ENCODE measurements around the gene RHBDD3. TPM values are rescaled to one million over a fixed set of nuclear protein-coding genes. Genes with fewer than 3 reads are reported as not detected.

Gene RHBDD3
- total RNA-seq, 1 donor from 2014 or later = 29.7 TPM

DNA sequence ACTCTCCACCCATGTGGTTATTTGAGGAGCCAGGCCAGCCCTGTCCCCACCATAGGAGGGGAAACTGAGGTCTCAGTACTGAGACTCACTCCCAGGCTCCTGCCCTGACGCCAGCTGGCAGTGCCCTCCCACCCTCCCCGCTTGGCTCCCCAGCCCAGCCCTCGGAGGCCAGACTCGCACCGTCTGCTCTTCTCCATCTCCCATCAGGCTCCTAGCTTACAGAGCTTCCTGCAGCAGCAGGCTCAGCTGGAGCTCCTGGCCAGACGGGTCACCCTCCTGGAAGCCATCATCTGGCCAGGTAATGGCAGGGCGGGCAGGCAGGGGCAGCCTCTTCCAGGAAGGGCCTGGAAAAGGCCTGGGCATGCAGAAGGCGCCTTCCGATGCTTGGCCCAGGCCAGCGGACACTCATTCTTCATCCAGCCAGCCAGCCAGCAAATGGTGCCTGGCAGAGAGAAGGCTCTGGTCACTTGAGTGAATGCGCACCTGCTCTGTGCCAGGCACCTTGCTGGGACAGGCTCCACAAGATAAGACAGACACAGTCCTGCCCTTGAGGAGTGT lies 12.6 kb downstream of the RHBDD3 start:
- Histone ChIP-seq H3K4me3 (no peak overlapping the region), H3K4me1 (no peaks in the 10 kb centered on the region), H3K27me3 (no peaks in the 10 kb centered on the region), H3K36me3 (no peaks in the 10 kb centered on the region), H3K9me3 (no peaks in the 10 kb centered on the region), H3K27ac (no peak overlapping the region)
- intact Hi-C loops (cut with DNase I) = no loop called here
- TF ChIP-seq, protein P1, sequence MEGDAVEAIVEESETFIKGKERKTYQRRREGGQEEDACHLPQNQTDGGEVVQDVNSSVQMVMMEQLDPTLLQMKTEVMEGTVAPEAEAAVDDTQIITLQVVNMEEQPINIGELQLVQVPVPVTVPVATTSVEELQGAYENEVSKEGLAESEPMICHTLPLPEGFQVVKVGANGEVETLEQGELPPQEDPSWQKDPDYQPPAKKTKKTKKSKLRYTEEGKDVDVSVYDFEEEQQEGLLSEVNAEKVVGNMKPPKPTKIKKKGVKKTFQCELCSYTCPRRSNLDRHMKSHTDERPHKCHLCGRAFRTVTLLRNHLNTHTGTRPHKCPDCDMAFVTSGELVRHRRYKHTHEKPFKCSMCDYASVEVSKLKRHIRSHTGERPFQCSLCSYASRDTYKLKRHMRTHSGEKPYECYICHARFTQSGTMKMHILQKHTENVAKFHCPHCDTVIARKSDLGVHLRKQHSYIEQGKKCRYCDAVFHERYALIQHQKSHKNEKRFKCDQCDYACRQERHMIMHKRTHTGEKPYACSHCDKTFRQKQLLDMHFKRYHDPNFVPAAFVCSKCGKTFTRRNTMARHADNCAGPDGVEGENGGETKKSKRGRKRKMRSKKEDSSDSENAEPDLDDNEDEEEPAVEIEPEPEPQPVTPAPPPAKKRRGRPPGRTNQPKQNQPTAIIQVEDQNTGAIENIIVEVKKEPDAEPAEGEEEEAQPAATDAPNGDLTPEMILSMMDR (IDR thresholded peaks at IDR 0.05) = no peak
- TF ChIP-seq POLR2A (IDR thresholded peaks at IDR 0.05) (no peak), POLR2AphosphoS5 (IDR thresholded peaks at IDR 0.05; ENCODE audit: insufficient read depth in 1 of 2, low read depth in 1 of 2) (no peak)
- DNase-seq (ENCODE audit: extremely low spot score in 2 of 2) = no peak

DNA sequence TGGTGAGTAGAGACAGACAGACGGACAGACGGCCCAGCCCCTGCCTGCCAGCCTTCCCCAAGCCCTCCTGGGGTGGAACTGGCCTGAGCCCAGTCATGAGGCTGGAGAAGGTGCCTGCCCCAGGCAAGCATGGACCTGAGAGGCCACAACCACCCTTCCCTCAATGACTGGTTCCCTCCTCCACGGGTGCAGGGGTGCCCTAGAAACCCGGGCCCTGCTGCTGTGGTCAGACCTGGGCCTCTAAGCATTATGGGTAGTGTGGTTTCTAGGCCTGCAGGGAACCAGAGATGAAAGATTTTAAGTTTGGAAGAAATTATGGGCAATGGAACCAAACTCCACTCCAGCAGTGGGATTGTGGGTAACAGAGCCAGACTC lies 13.5 kb downstream of the RHBDD3 start:
- Histone ChIP-seq H3K9me3 (no peaks in the 10 kb centered on the region), H3K4me1 (no peaks in the 10 kb centered on the region), H3K4me3 (no peak overlapping the region), H3K27ac (no peak overlapping the region), H3K36me3 (no peaks in the 10 kb centered on the region), H3K27me3 (no peaks in the 10 kb centered on the region)
- TF ChIP-seq, protein P1 (IDR thresholded peaks at IDR 0.05) = no peak
- TF ChIP-seq POLR2A (IDR thresholded peaks at IDR 0.05) (no peak), POLR2AphosphoS5 (IDR thresholded peaks at IDR 0.05; ENCODE audit: insufficient read depth in 1 of 2, low read depth in 1 of 2) (no peak)
- DNase-seq (ENCODE audit: extremely low spot score in 2 of 2) = no peak
- intact Hi-C loops (cut with DNase I) = no loop called here

DNA sequence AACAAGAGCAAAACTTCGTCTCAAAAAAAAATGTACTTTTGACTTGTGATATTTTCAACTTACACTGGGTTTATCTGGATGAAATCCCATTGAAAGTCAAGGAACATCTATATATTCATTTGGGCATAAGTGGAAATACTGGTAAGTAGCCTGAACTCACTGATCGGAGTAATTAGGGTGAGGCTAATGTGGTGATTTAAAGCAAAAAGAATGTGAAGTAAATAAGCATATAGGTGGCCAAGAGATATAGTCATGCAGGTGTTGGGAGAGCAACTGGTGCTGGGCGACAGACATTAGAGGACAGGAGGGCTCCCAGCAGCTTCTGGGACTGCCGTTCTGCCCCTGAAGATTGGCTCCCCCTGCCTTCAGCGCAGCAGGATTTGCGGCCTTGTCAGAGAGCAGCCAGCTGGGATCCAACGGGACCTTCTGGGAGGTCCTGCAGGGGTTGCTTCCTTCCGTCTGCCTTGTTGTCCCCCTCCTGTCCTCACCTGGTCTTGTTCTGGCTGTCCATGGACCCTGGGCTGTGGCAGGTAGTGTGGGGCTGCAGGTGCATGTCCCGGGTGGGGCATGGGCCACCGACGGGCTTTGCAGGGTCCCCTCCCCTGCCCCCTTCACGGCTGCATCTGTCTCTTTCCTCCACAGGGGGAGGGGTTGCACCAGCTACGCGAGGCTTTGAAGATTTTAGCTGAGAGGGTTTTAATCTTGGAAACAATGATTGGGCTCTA lies 14.1 kb downstream of the RHBDD3 start:
- Histone ChIP-seq H3K9me3 (no peaks in the 10 kb centered on the region), H3K4me1 (no peaks in the 10 kb centered on the region), H3K27me3 (no peaks in the 10 kb centered on the region), H3K36me3 (no peaks in the 10 kb centered on the region), H3K27ac (no peak overlapping the region), H3K4me3 (no peak overlapping the region)
- peak in 1 of 2 donors; percentile 71 for DNase-seq (ENCODE audit: extremely low spot score in 2 of 2)
- intact Hi-C loops (cut with DNase I) = no loop called here
- TF ChIP-seq POLR2AphosphoS5 (IDR thresholded peaks at IDR 0.05; ENCODE audit: insufficient read depth in 1 of 2, low read depth in 1 of 2) = no peak
- no peak for TF ChIP-seq POLR2A (IDR thresholded peaks at IDR 0.05)
- TF ChIP-seq, protein P1 (IDR thresholded peaks at IDR 0.05) = no peak

DNA sequence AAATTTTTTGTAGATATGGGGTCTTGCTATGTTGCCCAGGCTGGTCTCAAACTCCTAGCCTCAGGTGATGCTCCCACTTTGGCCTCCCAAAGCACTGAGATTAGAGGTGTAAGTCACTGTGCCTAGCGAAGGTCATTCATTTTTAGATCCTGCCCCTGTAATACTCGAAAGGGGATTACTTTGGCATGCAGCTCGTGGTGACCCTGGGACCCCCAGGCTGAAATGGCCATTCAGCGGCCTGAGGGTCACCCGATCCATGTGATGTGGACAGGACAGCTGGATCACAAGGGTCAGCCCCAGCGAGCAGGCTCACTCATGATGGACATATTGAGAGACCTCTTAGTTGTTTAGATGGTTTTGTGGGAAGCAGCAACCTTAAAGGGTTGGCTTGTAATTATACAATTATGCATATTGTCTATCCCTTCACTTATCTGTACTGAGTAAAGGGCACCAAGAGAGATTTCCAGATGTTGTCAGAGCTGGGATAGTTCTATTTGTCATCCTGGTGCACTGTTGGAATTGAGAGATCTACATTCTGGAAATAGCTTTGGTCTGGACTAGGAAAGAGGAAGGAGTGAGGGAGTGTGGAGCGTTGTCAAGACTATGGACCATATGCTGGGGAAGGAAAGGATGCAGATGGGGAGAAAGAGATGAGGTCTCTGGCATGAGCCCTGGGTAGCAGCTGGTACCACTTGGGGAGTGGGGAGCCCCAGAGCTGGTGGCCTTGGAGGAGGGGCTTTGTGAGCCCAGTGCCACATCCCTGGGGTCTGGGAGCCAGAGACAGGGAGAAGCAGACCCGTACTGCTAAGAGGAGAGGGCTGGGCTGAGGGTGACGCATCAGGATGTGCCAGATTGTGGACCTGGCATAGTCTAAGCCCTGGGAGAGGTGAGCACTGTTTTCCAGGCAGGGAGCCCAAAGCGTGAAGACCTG lies 15.5 kb downstream of the RHBDD3 start:
- Histone ChIP-seq H3K4me1 (no peaks in the 10 kb centered on the region), H3K36me3 (no peaks in the 10 kb centered on the region), H3K9me3 (no peaks in the 10 kb centered on the region), H3K27ac (no peak overlapping the region), H3K27me3 (no peaks in the 10 kb centered on the region), H3K4me3 (no peak overlapping the region)
- TF ChIP-seq POLR2A (IDR thresholded peaks at IDR 0.05) (no peak), POLR2AphosphoS5 (IDR thresholded peaks at IDR 0.05; ENCODE audit: insufficient read depth in 1 of 2, low read depth in 1 of 2) (no peak)
- TF ChIP-seq, protein P1 (IDR thresholded peaks at IDR 0.05) = no peak
- intact Hi-C loops (cut with DNase I) = no loop called here
- peak in 1 of 2 donors; percentile 49 for DNase-seq (ENCODE audit: extremely low spot score in 2 of 2)

Measured in vagina (tissue), 2 donors.